Measurements from ENCODE around the gene EFNB3.

GRCh38 chr17:7656958-7657609 is 47.9 kb upstream of the EFNB3 start:
- TF ChIP-seq CTCF (IDR thresholded peaks at IDR 0.05; ENCODE audit: poor library complexity, severe bottlenecking) (no peak), RAD21 (conservative IDR thresholded peaks at IDR 0.05) (no peak), EP300 (conservative IDR thresholded peaks at IDR 0.05; ENCODE audit: poor library complexity, severe bottlenecking) (no peak), EZH2 (IDR thresholded peaks at IDR 0.05; ENCODE audit: borderline replicate concordance, insufficient read depth, low read length, poor library complexity, severe bottlenecking) (no peak), REST (IDR thresholded peaks at IDR 0.05; ENCODE audit: borderline replicate concordance) (no peak), MXI1 (conservative IDR thresholded peaks at IDR 0.05; ENCODE audit: poor library complexity, severe bottlenecking) (no peak), TAF1 (IDR thresholded peaks at IDR 0.05; ENCODE audit: low read depth) (no peak), POLR2AphosphoS5 (IDR thresholded peaks at IDR 0.05) (no peak)
